SU-DHL-6 (cell line): ENCODE data around the gene LRPAP1.

ENCODE experiments used
- CTCF ChIP-seq: fragments of 200-600 bp; sonication (generic); IDR thresholded peaks from one replicate; pipeline ENCODE4 v1.5.1; 2017; ENCODE audit warnings: antibody characterized with exemption, mild to moderate bottlenecking, low read length, moderate library complexity; ENCODE audit not compliant: insufficient read depth, poor library complexity, severe bottlenecking
- EZH2phosphoT487 ChIP-seq: fragments of 200-600 bp; sonication (generic), shearing (Covaris generic); conservative IDR thresholded peaks from 2 replicates; pipeline ENCODE4 v1.6.1; 2018; ENCODE audit warnings: mild to moderate bottlenecking, antibody characterized with exemption, low read length, moderate library complexity, mixed read lengths

GRCh38 chr4:3519468-3520264 lies 12.6 kb downstream of the LRPAP1 start:
- no peak for TF ChIP-seq CTCF
- no peak for TF ChIP-seq EZH2phosphoT487
